HCT116 (cell line): Measurements from ENCODE around the gene HTR1E. TPM values are rescaled to one million over a fixed set of nuclear protein-coding genes. Genes with fewer than 3 reads are reported as not detected.

Source experiments
- ATAC-seq: fragments of 200-7000 bp; cut with Tn5 transposase; 2 replicates; pipeline ENCODE4 v1.9.1; 2020; ENCODE audit warnings: mild to moderate bottlenecking, moderate library complexity
- BruUV-seq: library from RNA; stranded (reverse); fragments of 400-500 nt; replicated peaks from 2 replicates; lab custom pipeline; 2021; lab: Mats Ljungman, UMichigan
- CTCF ChIA-PET: fragments of 300-600 bp; sonication (Branson Sonifier 250); formaldehyde crosslinking; loops from one replicate; lab custom pipeline; 2021; ENCODE audit warnings: antibody characterized with exemption; lab: Charles Lee
- POLR2A ChIA-PET: fragments of 300-600, 350-600 bp; sonication (Branson Sonifier 250); formaldehyde crosslinking; loops from one replicate; lab custom pipeline; 2021; ENCODE audit warnings: antibody characterized with exemption; lab: Charles Lee
- RAD21 ChIA-PET, 2 experiments: fragments of 300-600 bp; sonication (Branson Sonifier 250); formaldehyde crosslinking; loops; one replicate each; lab custom pipeline; 2023; ENCODE audit warnings: low total read pairs in 2 of 2; ENCODE audit not compliant: uncharacterized antibody in 2 of 2, unreplicated experiment in 2 of 2, low non-redundant PET in 1 of 2; lab: Charles Lee
- DNase-seq: peaks from one replicate; pipeline ENCODE4 v3.0.0-alpha.2; 2010; ENCODE audit warnings: low read depth, low spot score
- H2AFZ ChIP-seq: fragments of 200-600 bp; shearing (Covaris generic), sonication (generic); 2 replicates; pipeline ENCODE4 v1.6.1; 2017; ENCODE audit warnings: low read depth, mixed run types, mixed read lengths, antibody characterized with exemption, low read length; ENCODE audit not compliant: poor library complexity, severe bottlenecking
- H3K27ac ChIP-seq: 2 replicates; pipeline ENCODE4 v1.5.1; 2012; ENCODE audit warnings: low read depth, low read length
- H3K27me3 ChIP-seq: fragments of 200-600 bp; sonication (generic); 2 replicates; pipeline ENCODE4 v1.6.1; 2016; ENCODE audit warnings: mixed run types, low read length, mixed read lengths; ENCODE audit not compliant: insufficient read depth
- H3K36me3 ChIP-seq, 2 experiments: fragments of 200-500 bp in 1 of 2; fragments of 200-600 bp in 1 of 2; sonication (Bioruptor generic) in 1 of 2; sonication (generic) in 1 of 2; 2 replicates each; pipeline versions ENCODE4 v1.5.1 to v1.6.1; 2014 to 2016; ENCODE audit warnings: low read length in 2 of 2, inconsistent platforms in 1 of 2, mixed read lengths in 1 of 2, mixed run types in 1 of 2; ENCODE audit not compliant: insufficient read depth in 2 of 2, control insufficient read depth in 1 of 2
- H3K4me1 ChIP-seq, 2 experiments: fragments of 200-600 bp in 1 of 2; sonication (generic) in 1 of 2; 2 replicates each; pipeline versions ENCODE4 v1.5.1 to v1.6.1; 2012 to 2017; ENCODE audit warnings: low read length in 2 of 2, inconsistent platforms in 1 of 2, mild to moderate bottlenecking in 1 of 2, mixed read lengths in 1 of 2, mixed run types in 1 of 2, moderate library complexity in 1 of 2; ENCODE audit not compliant: insufficient read depth in 2 of 2, control insufficient read depth in 1 of 2
- H3K4me2 ChIP-seq: fragments of 200-600 bp; sonication (generic); 2 replicates; pipeline ENCODE4 v1.6.1; 2017; ENCODE audit warnings: mixed run types, low read length, mixed read lengths
- H3K4me3 ChIP-seq, 2 experiments: fragments of 200-600 bp in 1 of 2; sonication (generic) in 1 of 2; replicated peaks in 1 of 2; 2 replicates each; pipeline ENCODE4 v1.5.1; 2011 to 2016; ENCODE audit warnings: low read length in 2 of 2, control low read depth in 1 of 2, low read depth in 1 of 2, mild to moderate bottlenecking in 1 of 2, mixed read lengths in 1 of 2, mixed run types in 1 of 2
- H3K79me2 ChIP-seq: fragments of 200-600 bp; sonication (generic); 2 replicates; pipeline ENCODE4 v1.6.1; 2017; ENCODE audit warnings: mild to moderate bottlenecking, mixed run types, low read length, moderate library complexity, mixed read lengths; ENCODE audit not compliant: insufficient read depth
- H3K9ac ChIP-seq: fragments of 200-600 bp; sonication (generic); 2 replicates; pipeline ENCODE4 v1.6.1; 2016; ENCODE audit warnings: low read length, mixed read lengths
- H3K9me2 ChIP-seq: fragments of 200-600 bp; sonication (generic), shearing (Covaris generic); 2 replicates; pipeline ENCODE4 v1.6.1; 2017; ENCODE audit warnings: mixed run types, mild to moderate bottlenecking, moderate library complexity; ENCODE audit not compliant: insufficient read depth
- H3K9me3 ChIP-seq, 2 experiments: fragments of 200-500 bp in 1 of 2; fragments of 200-600 bp in 1 of 2; sonication (Bioruptor generic) in 1 of 2; sonication (generic) in 1 of 2; 2 replicates each; pipeline ENCODE4 v1.6.1; 2014 to 2017; ENCODE audit warnings: low read length in 2 of 2, mixed read lengths in 2 of 2, inconsistent platforms in 1 of 2, low read depth in 1 of 2, mild to moderate bottlenecking in 1 of 2, mixed run types in 1 of 2, moderate library complexity in 1 of 2; ENCODE audit not compliant: control insufficient read depth in 1 of 2, insufficient read depth in 1 of 2
- H4K20me1 ChIP-seq: fragments of 200-600 bp; sonication (generic), shearing (Covaris generic); 2 replicates; pipeline ENCODE4 v1.6.1; 2017; ENCODE audit warnings: mixed run types, mild to moderate bottlenecking, moderate library complexity; ENCODE audit not compliant: insufficient read depth
- ATF3 ChIP-seq: IDR thresholded peaks from 2 replicates; pipeline ENCODE4 v1.6.1; 2012
- CBX3 ChIP-seq: IDR thresholded peaks from 2 replicates; pipeline ENCODE4 v1.6.1; 2012; ENCODE audit warnings: low read depth
- CEBPB ChIP-seq: IDR thresholded peaks from 2 replicates; pipeline ENCODE4 v1.6.1; 2012; ENCODE audit warnings: low read depth
- CTCF ChIP-seq, 3 experiments: fragments of 200-600 bp in 1 of 3; sonication (generic) in 1 of 3; IDR thresholded peaks in 2 of 3; conservative IDR thresholded peaks in 1 of 3; 2 replicates each; pipeline ENCODE4 v1.5.1; 2012 to 2017; ENCODE audit warnings: low read depth in 2 of 3, low read length in 2 of 3, antibody characterized with exemption in 1 of 3, borderline replicate concordance in 1 of 3, control low read depth in 1 of 3, mild to moderate bottlenecking in 1 of 3, mixed read lengths in 1 of 3, mixed run types in 1 of 3, moderate library complexity in 1 of 3; ENCODE audit not compliant: insufficient read depth in 1 of 3
- ELF1 ChIP-seq: IDR thresholded peaks from 2 replicates; pipeline ENCODE4 v1.6.1; 2012; ENCODE audit warnings: low read depth, borderline replicate concordance
- EZH2phosphoT487 ChIP-seq: fragments of 200-600 bp; IDR thresholded peaks from 2 replicates; pipeline ENCODE4 v1.6.1; 2018; ENCODE audit warnings: antibody characterized with exemption, borderline replicate concordance
- MAX ChIP-seq: IDR thresholded peaks from 2 replicates; pipeline ENCODE4 v1.6.1; 2012
- POLR2AphosphoS5 ChIP-seq: IDR thresholded peaks from 2 replicates; pipeline ENCODE4 v1.6.1; 2011; ENCODE audit warnings: mild to moderate bottlenecking, low read depth, low read length, moderate library complexity
- RAD21 ChIP-seq: IDR thresholded peaks from 2 replicates; pipeline ENCODE4 v1.6.1; 2012; ENCODE audit warnings: low read depth, mild to moderate bottlenecking
- REST ChIP-seq: IDR thresholded peaks from 2 replicates; pipeline ENCODE4 v1.6.1; 2012; ENCODE audit warnings: low read depth
- SIN3A ChIP-seq: IDR thresholded peaks from 2 replicates; pipeline ENCODE4 v1.6.1; 2012; ENCODE audit warnings: low read depth
- YY1 ChIP-seq: IDR thresholded peaks from 2 replicates; pipeline ENCODE4 v1.6.1; 2011; ENCODE audit warnings: low read length, low read depth, moderate library complexity, mild to moderate bottlenecking; ENCODE audit not compliant: insufficient replicate concordance; ENCODE audit errors: extremely low read depth
- ZFX ChIP-seq: fragments of 450-650 bp; IDR thresholded peaks from 2 replicates; pipeline ENCODE4 v1.6.1; 2017
- intact Hi-C: fragments of 100-400 bp; cut with micrococcal nuclease; formaldehyde crosslinking; loops from 2 replicates; pipeline ENCODE4 v1.10.0; 2022
- total RNA-seq: library from RNA; stranded (reverse); gene quantifications from one replicate; pipeline ENCODE4 v1.2.1, GENCODE V29; 2021; ENCODE audit not compliant: unreplicated experiment

The HTR1E gene
- total RNA-seq, 1 experiment from 2014 or later: not detected

- CTCF ChIA-PET: no interaction called here
- TF ChIP-seq ATF3 (no peak), POLR2AphosphoS5 (no peak), MAX (no peak), CEBPB (no peak), CTCF (IDR thresholded peaks at IDR 0.05 in 2 of 3, conservative IDR thresholded peaks at IDR 0.05 in 1 of 3; ENCODE audit: borderline replicate concordance in 1 of 3, insufficient read depth in 1 of 3, low read depth in 2 of 3, low read length in 2 of 3) (no peak), CBX3 (no peak), EZH2phosphoT487 (no peak), ELF1 (no peak), ZFX (no peak), SIN3A (no peak), YY1 (no peak), RAD21 (no peak), REST (no peak)
- TF ChIP-seq, all 23 proteins: peak for 0
- no peak overlapping the region for H3K4me3 ChIP-seq
- H3K27me3 ChIP-seq: peaks cover 20% of the 10 kb centered on the region
- no TSS peak for BruUV-seq
- ChIA-PET RAD21 (no interaction called here), POLR2A (no interaction called here)
- H3K36me3 ChIP-seq: no peaks in the 10 kb centered on the region
- H3K9me2 ChIP-seq: no peaks in the 10 kb centered on the region
- no peak overlapping the region for H3K27ac ChIP-seq
- DNase-seq (no peak), ATAC-seq (no peak)
- no peaks in the 10 kb centered on the region for H3K79me2 ChIP-seq
- no peaks in the 10 kb centered on the region for H4K20me1 ChIP-seq
- H3K9ac ChIP-seq: no peak overlapping the region
- H3K4me1 ChIP-seq: no peaks in the 10 kb centered on the region
- H3K4me2 ChIP-seq: no peak overlapping the region
- H3K9me3 ChIP-seq: no peaks in the 10 kb centered on the region
- intact Hi-C loops: no loop called here
- no peak overlapping the region for H2AFZ ChIP-seq
Measured at GRCh38 chr6:87012743-87013142, 75.4 kb downstream of the HTR1E start.
